HCT116 (cell line): ENCODE data around the gene BICD1. TPM values are rescaled to one million over a fixed set of nuclear protein-coding genes. Genes with fewer than 3 reads are reported as not detected.

ENCODE experiments used
- ATAC-seq: fragments of 200-7000 bp; cut with Tn5 transposase; 2 replicates; pipeline ENCODE4 v1.9.1; 2020; ENCODE audit warnings: mild to moderate bottlenecking, moderate library complexity
- BruUV-seq: library from RNA; stranded (reverse); fragments of 400-500 nt; replicated peaks from 2 replicates; lab custom pipeline; 2021; lab: Mats Ljungman, UMichigan
- CTCF ChIA-PET: fragments of 300-600 bp; sonication (Branson Sonifier 250); formaldehyde crosslinking; loops from one replicate; lab custom pipeline; 2021; ENCODE audit warnings: antibody characterized with exemption; lab: Charles Lee
- POLR2A ChIA-PET: fragments of 300-600, 350-600 bp; sonication (Branson Sonifier 250); formaldehyde crosslinking; loops from one replicate; lab custom pipeline; 2021; ENCODE audit warnings: antibody characterized with exemption; lab: Charles Lee
- RAD21 ChIA-PET, 2 experiments: fragments of 300-600 bp; sonication (Branson Sonifier 250); formaldehyde crosslinking; loops; one replicate each; lab custom pipeline; 2023; ENCODE audit warnings: low total read pairs in 2 of 2; ENCODE audit not compliant: uncharacterized antibody in 2 of 2, unreplicated experiment in 2 of 2, low non-redundant PET in 1 of 2; lab: Charles Lee
- DNase-seq: peaks from one replicate; pipeline ENCODE4 v3.0.0-alpha.2; 2010; ENCODE audit warnings: low read depth, low spot score
- H2AFZ ChIP-seq: fragments of 200-600 bp; shearing (Covaris generic), sonication (generic); 2 replicates; pipeline ENCODE4 v1.6.1; 2017; ENCODE audit warnings: low read depth, mixed run types, mixed read lengths, antibody characterized with exemption, low read length; ENCODE audit not compliant: poor library complexity, severe bottlenecking
- H3K27ac ChIP-seq: 2 replicates; pipeline ENCODE4 v1.5.1; 2012; ENCODE audit warnings: low read depth, low read length
- H3K27me3 ChIP-seq: fragments of 200-600 bp; sonication (generic); 2 replicates; pipeline ENCODE4 v1.6.1; 2016; ENCODE audit warnings: mixed run types, low read length, mixed read lengths; ENCODE audit not compliant: insufficient read depth
- H3K36me3 ChIP-seq, 2 experiments: fragments of 200-500 bp in 1 of 2; fragments of 200-600 bp in 1 of 2; sonication (Bioruptor generic) in 1 of 2; sonication (generic) in 1 of 2; 2 replicates each; pipeline versions ENCODE4 v1.5.1 to v1.6.1; 2014 to 2016; ENCODE audit warnings: low read length in 2 of 2, inconsistent platforms in 1 of 2, mixed read lengths in 1 of 2, mixed run types in 1 of 2; ENCODE audit not compliant: insufficient read depth in 2 of 2, control insufficient read depth in 1 of 2
- H3K4me1 ChIP-seq, 2 experiments: fragments of 200-600 bp in 1 of 2; sonication (generic) in 1 of 2; 2 replicates each; pipeline versions ENCODE4 v1.5.1 to v1.6.1; 2012 to 2017; ENCODE audit warnings: low read length in 2 of 2, inconsistent platforms in 1 of 2, mild to moderate bottlenecking in 1 of 2, mixed read lengths in 1 of 2, mixed run types in 1 of 2, moderate library complexity in 1 of 2; ENCODE audit not compliant: insufficient read depth in 2 of 2, control insufficient read depth in 1 of 2
- H3K4me2 ChIP-seq: fragments of 200-600 bp; sonication (generic); 2 replicates; pipeline ENCODE4 v1.6.1; 2017; ENCODE audit warnings: mixed run types, low read length, mixed read lengths
- H3K4me3 ChIP-seq, 2 experiments: fragments of 200-600 bp in 1 of 2; sonication (generic) in 1 of 2; replicated peaks in 1 of 2; 2 replicates each; pipeline ENCODE4 v1.5.1; 2011 to 2016; ENCODE audit warnings: low read length in 2 of 2, control low read depth in 1 of 2, low read depth in 1 of 2, mild to moderate bottlenecking in 1 of 2, mixed read lengths in 1 of 2, mixed run types in 1 of 2
- H3K79me2 ChIP-seq: fragments of 200-600 bp; sonication (generic); 2 replicates; pipeline ENCODE4 v1.6.1; 2017; ENCODE audit warnings: mild to moderate bottlenecking, mixed run types, low read length, moderate library complexity, mixed read lengths; ENCODE audit not compliant: insufficient read depth
- H3K9ac ChIP-seq: fragments of 200-600 bp; sonication (generic); 2 replicates; pipeline ENCODE4 v1.6.1; 2016; ENCODE audit warnings: low read length, mixed read lengths
- H3K9me2 ChIP-seq: fragments of 200-600 bp; sonication (generic), shearing (Covaris generic); 2 replicates; pipeline ENCODE4 v1.6.1; 2017; ENCODE audit warnings: mixed run types, mild to moderate bottlenecking, moderate library complexity; ENCODE audit not compliant: insufficient read depth
- H3K9me3 ChIP-seq, 2 experiments: fragments of 200-500 bp in 1 of 2; fragments of 200-600 bp in 1 of 2; sonication (Bioruptor generic) in 1 of 2; sonication (generic) in 1 of 2; 2 replicates each; pipeline ENCODE4 v1.6.1; 2014 to 2017; ENCODE audit warnings: low read length in 2 of 2, mixed read lengths in 2 of 2, inconsistent platforms in 1 of 2, low read depth in 1 of 2, mild to moderate bottlenecking in 1 of 2, mixed run types in 1 of 2, moderate library complexity in 1 of 2; ENCODE audit not compliant: control insufficient read depth in 1 of 2, insufficient read depth in 1 of 2
- H4K20me1 ChIP-seq: fragments of 200-600 bp; sonication (generic), shearing (Covaris generic); 2 replicates; pipeline ENCODE4 v1.6.1; 2017; ENCODE audit warnings: mixed run types, mild to moderate bottlenecking, moderate library complexity; ENCODE audit not compliant: insufficient read depth
- CBX3 ChIP-seq: IDR thresholded peaks from 2 replicates; pipeline ENCODE4 v1.6.1; 2012; ENCODE audit warnings: low read depth
- CEBPB ChIP-seq: IDR thresholded peaks from 2 replicates; pipeline ENCODE4 v1.6.1; 2012; ENCODE audit warnings: low read depth
- EGR1 ChIP-seq: IDR thresholded peaks from 2 replicates; pipeline ENCODE4 v1.6.1; 2012; ENCODE audit warnings: low read depth
- ELF1 ChIP-seq: IDR thresholded peaks from 2 replicates; pipeline ENCODE4 v1.6.1; 2012; ENCODE audit warnings: low read depth, borderline replicate concordance
- EZH2phosphoT487 ChIP-seq: fragments of 200-600 bp; IDR thresholded peaks from 2 replicates; pipeline ENCODE4 v1.6.1; 2018; ENCODE audit warnings: antibody characterized with exemption, borderline replicate concordance
- FOSL1 ChIP-seq: IDR thresholded peaks from 2 replicates; pipeline ENCODE4 v1.6.1; 2012; ENCODE audit warnings: low read depth
- JUND ChIP-seq: IDR thresholded peaks from 2 replicates; pipeline ENCODE4 v1.6.1; 2012
- POLR2A ChIP-seq: IDR thresholded peaks from 2 replicates; pipeline ENCODE4 v1.7.0; 2011; ENCODE audit warnings: borderline replicate concordance; ENCODE audit not compliant: insufficient read depth, insufficient read length; ENCODE audit errors: extremely low read depth
- POLR2AphosphoS5 ChIP-seq: IDR thresholded peaks from 2 replicates; pipeline ENCODE4 v1.6.1; 2011; ENCODE audit warnings: mild to moderate bottlenecking, low read depth, low read length, moderate library complexity
- RAD21 ChIP-seq: IDR thresholded peaks from 2 replicates; pipeline ENCODE4 v1.6.1; 2012; ENCODE audit warnings: low read depth, mild to moderate bottlenecking
- SIN3A ChIP-seq: IDR thresholded peaks from 2 replicates; pipeline ENCODE4 v1.6.1; 2012; ENCODE audit warnings: low read depth
- SP1 ChIP-seq: IDR thresholded peaks from 2 replicates; pipeline ENCODE4 v1.6.1; 2012; ENCODE audit warnings: low read depth
- TCF7L2 ChIP-seq: IDR thresholded peaks from 2 replicates; pipeline ENCODE4 v1.7.0; 2011; ENCODE audit warnings: borderline replicate concordance, inconsistent platforms; ENCODE audit not compliant: insufficient read depth, insufficient read length; ENCODE audit errors: extremely low read depth
- YY1 ChIP-seq: IDR thresholded peaks from 2 replicates; pipeline ENCODE4 v1.6.1; 2011; ENCODE audit warnings: low read length, low read depth, moderate library complexity, mild to moderate bottlenecking; ENCODE audit not compliant: insufficient replicate concordance; ENCODE audit errors: extremely low read depth
- ZFX ChIP-seq: fragments of 450-650 bp; IDR thresholded peaks from 2 replicates; pipeline ENCODE4 v1.6.1; 2017
- ZNF274 ChIP-seq: fragments of 200-500 bp; sonication (Bioruptor generic); IDR thresholded peaks from 2 replicates; pipeline ENCODE4 v1.6.1; 2014; ENCODE audit warnings: mild to moderate bottlenecking, low read depth, low read length, inconsistent platforms
- intact Hi-C: fragments of 100-400 bp; cut with micrococcal nuclease; formaldehyde crosslinking; loops from 2 replicates; pipeline ENCODE4 v1.10.0; 2022
- total RNA-seq: library from RNA; stranded (reverse); gene quantifications from one replicate; pipeline ENCODE4 v1.2.1, GENCODE V29; 2021; ENCODE audit not compliant: unreplicated experiment
- TF ChIP-seq, protein P1 (sequence below): IDR thresholded peaks from 2 replicates; pipeline ENCODE4 v1.6.1; 2012; ENCODE audit warnings: low read depth
- TF ChIP-seq, protein P2 (sequence below): IDR thresholded peaks from 2 replicates; pipeline ENCODE4 v1.6.1; 2012
- TF ChIP-seq, protein P3 (sequence below): IDR thresholded peaks from 2 replicates; pipeline ENCODE4 v1.6.1; 2011; ENCODE audit warnings: mild to moderate bottlenecking, low read length, moderate library complexity; ENCODE audit not compliant: insufficient replicate concordance; ENCODE audit errors: extremely low read depth
- TF ChIP-seq, protein P4 (sequence below): IDR thresholded peaks from 2 replicates; pipeline ENCODE4 v1.6.1; 2012

The BICD1 gene
- total RNA-seq, 1 experiment from 2014 or later, result 32.5 TPM

DNA sequence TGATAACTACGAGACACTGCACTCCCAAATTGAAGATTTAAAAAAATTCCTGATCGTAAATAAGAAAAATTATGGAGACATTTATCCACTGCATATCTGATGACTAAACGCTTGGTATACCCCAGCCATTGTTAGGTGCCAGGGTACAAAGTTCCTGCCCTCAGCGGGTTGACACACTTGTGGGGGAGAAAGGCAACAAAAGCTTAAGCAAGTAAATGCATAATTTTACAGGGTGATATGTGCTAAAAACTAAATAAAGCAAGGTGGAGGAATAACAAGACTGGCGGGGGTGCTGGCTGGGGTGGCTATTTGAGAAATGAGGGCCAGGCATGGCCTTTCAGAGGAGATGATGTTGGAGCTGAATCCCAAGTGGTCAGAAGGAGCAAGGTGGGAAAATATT lies 25.0 kb downstream of the BICD1 start:
- Histone ChIP-seq H3K27me3 (no peaks in the 10 kb centered on the region), H3K4me3 (no peak overlapping the region), H3K36me3 (no peaks in the 10 kb centered on the region), H3K9me3 (no peaks in the 10 kb centered on the region), H3K79me2 (peaks cover 24% of the 10 kb centered on the region), H3K4me2 (no peak overlapping the region), H4K20me1 (no peaks in the 10 kb centered on the region), H3K27ac (no peak overlapping the region), H2AFZ (no peak overlapping the region), H3K4me1 (peaks cover 5 to 9% of the 10 kb centered on the region in 2 experiments; a peak in 2 of 4 replicates), H3K9ac (no peak overlapping the region), H3K9me2 (no peaks in the 10 kb centered on the region)
- ATAC-seq (no peak), DNase-seq (no peak)
- no TSS peak for BruUV-seq
- POLR2A ChIA-PET, result no interaction called here
- CTCF ChIA-PET, result no interaction called here
- intact Hi-C loops, result no loop called here
- RAD21 ChIA-PET, result no interaction called here
- TF ChIP-seq TCF7L2 (no peak), JUND (no peak), POLR2AphosphoS5 (no peak), EGR1 (no peak), SP1 (no peak), FOSL1 (no peak), SIN3A (no peak), RAD21 (no peak), YY1 (no peak), CBX3 (no peak), CEBPB (no peak), ELF1 (no peak), POLR2A (no peak), ZFX (no peak), ZNF274 (no peak), EZH2phosphoT487 (no peak)
- TF ChIP-seq, protein P1, sequence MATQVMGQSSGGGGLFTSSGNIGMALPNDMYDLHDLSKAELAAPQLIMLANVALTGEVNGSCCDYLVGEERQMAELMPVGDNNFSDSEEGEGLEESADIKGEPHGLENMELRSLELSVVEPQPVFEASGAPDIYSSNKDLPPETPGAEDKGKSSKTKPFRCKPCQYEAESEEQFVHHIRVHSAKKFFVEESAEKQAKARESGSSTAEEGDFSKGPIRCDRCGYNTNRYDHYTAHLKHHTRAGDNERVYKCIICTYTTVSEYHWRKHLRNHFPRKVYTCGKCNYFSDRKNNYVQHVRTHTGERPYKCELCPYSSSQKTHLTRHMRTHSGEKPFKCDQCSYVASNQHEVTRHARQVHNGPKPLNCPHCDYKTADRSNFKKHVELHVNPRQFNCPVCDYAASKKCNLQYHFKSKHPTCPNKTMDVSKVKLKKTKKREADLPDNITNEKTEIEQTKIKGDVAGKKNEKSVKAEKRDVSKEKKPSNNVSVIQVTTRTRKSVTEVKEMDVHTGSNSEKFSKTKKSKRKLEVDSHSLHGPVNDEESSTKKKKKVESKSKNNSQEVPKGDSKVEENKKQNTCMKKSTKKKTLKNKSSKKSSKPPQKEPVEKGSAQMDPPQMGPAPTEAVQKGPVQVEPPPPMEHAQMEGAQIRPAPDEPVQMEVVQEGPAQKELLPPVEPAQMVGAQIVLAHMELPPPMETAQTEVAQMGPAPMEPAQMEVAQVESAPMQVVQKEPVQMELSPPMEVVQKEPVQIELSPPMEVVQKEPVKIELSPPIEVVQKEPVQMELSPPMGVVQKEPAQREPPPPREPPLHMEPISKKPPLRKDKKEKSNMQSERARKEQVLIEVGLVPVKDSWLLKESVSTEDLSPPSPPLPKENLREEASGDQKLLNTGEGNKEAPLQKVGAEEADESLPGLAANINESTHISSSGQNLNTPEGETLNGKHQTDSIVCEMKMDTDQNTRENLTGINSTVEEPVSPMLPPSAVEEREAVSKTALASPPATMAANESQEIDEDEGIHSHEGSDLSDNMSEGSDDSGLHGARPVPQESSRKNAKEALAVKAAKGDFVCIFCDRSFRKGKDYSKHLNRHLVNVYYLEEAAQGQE, result no peak
- TF ChIP-seq, protein P2, sequence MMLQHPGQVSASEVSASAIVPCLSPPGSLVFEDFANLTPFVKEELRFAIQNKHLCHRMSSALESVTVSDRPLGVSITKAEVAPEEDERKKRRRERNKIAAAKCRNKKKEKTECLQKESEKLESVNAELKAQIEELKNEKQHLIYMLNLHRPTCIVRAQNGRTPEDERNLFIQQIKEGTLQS, result no peak
- TF ChIP-seq, protein P3, sequence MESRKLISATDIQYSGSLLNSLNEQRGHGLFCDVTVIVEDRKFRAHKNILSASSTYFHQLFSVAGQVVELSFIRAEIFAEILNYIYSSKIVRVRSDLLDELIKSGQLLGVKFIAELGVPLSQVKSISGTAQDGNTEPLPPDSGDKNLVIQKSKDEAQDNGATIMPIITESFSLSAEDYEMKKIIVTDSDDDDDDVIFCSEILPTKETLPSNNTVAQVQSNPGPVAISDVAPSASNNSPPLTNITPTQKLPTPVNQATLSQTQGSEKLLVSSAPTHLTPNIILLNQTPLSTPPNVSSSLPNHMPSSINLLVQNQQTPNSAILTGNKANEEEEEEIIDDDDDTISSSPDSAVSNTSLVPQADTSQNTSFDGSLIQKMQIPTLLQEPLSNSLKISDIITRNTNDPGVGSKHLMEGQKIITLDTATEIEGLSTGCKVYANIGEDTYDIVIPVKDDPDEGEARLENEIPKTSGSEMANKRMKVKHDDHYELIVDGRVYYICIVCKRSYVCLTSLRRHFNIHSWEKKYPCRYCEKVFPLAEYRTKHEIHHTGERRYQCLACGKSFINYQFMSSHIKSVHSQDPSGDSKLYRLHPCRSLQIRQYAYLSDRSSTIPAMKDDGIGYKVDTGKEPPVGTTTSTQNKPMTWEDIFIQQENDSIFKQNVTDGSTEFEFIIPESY, result no peak
- TF ChIP-seq, protein P4, sequence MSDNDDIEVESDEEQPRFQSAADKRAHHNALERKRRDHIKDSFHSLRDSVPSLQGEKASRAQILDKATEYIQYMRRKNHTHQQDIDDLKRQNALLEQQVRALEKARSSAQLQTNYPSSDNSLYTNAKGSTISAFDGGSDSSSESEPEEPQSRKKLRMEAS, result no peak
